Stimulated activated CD8-positive, alpha-beta memory T cell treated with anti-CD3 and anti-CD28 coated beads, Interleukin-15, amount 100 ng/mL, for 1 hour (primary cell): ENCODE data around the gene TOP1.

Experiments used
- DNase-seq: peaks from one replicate; pipeline ENCODE4 v3.0.0-alpha.2; 2020; ENCODE audit warnings: low read depth

Gene TOP1

DNA sequence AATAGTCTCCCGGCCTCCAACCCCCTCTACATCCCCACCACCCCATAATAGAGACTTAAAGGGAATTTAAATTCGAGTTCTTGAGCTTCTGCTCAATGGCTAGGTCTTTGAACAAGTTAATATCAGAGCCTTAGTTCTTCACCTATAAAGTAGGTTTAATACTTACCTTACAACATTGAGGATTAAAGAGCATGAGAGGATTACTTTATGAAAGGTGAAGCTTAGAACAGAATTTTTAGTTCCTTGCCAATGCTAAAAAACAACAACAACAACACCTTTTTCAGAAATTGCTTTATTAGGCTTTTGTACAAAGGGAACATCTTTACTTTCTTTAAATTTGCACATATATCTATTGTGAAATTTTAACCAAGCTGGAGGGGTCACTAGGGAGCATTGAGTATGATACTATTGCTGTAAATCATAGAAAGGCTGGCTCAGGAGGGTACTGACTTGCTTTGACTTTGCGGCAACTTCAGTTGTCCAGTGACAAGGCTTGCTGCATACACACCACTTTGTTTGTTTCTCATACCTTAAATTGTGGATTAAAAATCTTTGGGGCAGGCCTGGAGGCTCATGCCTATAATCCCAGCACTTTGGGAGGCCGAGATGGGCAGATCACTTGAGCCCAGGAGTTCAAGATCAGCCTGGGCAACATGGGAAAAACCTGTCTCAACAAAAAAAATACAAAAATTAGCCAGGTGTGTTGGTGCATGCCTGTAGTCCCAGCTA, 9.7 kb downstream of the TOP1 start:
- no peak for DNase-seq

DNA sequence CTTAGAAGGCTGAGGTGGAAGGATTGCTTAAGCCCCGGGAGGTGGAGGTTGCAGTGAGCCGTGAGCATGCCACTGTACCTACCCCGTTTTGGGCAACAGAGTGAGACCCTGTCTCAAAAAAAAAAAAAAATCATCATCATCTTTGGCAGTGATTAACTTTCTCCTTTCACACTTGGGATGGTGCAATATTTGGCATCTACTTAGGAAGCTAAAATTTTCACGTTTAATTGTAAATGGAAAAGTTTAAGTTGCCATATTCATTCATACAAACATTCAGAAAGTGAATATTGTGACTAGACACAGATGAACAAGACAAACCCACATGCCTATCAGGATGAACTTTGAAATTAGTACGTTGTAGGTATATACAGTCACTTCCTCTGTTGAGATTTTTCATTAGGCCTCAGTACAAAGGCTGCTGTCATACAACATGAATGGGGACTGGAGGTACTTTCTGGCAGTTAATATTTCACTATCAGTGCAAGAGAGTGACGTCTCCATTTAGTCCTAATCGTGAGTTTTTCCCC, 10.3 kb downstream of the TOP1 start:
- no peak for DNase-seq

DNA sequence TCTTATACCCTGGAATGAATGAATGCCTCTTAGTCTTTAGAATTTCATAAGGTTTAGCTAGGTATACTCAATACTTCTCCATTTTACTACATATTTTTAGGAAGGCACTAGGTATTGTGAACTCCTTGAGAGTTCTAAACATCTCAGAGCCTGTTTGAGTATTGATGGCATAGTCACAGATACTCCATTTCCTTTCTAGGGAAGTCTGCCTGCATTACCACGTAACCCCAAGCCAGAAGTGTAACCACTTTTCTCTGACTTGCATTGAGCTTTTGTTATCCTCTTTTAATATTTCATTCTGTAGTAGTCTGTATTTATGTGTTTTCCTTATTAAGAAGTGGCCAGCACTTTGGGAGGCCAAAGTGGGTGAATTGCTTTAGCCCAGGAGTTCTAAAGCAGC, 12.2 kb downstream of the TOP1 start:
- DNase-seq: no peak

DNA sequence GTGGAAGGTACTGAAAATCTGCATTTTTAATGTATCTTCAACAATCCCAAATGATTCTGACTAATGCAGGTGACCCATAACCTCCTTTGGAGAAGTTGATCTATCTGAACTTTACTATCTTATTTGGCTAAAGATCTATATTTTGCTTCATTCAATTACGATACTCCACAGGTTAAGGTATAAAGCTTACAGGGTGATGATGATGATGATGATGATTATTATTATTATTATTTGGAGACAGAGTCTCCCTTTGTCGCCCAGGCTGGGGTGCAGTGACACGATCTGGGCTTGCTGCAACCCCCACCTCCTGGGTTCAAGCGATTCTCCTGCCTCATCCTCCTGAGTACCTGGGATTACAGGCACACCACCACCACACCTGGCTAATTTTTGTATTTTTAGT, 13.1 kb downstream of the TOP1 start:
- DNase-seq: no peak

DNA sequence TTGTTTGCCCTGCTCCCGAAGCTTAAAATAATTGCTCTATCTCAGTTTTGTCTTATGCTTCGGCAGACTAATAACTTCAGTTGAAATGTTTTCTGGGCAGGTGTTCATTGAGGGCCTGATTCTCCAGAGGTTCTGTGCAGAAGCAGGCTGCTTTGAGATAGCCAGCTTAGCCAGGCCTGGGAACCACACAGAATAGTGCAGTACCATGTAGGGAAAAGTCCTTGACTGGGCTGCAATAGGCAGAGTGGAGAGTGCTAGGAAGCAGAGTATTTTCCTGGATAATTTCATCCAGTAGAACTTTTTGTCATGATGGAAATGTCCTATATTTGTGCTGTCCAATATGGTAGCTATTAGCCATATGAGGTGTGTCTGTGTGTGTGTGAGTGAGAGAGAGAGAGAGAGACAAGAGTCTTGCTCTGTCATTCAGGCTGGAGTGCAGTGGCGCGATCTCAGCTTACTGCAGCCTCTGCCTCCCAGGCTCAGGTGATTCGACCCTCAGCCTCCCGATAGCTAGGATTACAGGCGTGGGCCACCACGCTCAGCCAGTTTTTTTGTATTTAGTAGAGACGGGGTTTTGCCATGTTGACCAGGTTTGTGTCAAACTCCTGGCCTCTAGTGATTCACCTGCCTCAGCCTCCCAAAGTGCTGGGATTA, 15.9 kb downstream of the TOP1 start:
- DNase-seq: no peak

DNA sequence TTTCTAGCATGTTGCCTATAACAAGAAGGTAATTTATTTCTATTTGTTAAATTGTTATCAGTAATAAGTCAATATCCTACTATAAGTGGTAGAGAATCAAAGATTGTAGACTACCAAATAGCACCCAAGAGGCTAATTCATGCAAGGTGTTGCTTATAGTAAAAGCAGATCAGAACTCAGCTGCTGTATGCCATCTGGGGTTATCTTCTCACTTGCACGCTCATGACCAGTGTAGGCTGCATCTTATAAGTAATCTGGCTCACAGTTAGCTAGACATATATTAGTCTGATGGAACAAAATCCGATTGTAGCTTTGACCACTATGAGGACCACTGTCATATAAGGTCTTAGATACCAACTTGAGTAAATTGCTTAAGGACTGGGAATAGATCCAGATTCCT, 17.0 kb downstream of the TOP1 start:
- no peak for DNase-seq

DNA sequence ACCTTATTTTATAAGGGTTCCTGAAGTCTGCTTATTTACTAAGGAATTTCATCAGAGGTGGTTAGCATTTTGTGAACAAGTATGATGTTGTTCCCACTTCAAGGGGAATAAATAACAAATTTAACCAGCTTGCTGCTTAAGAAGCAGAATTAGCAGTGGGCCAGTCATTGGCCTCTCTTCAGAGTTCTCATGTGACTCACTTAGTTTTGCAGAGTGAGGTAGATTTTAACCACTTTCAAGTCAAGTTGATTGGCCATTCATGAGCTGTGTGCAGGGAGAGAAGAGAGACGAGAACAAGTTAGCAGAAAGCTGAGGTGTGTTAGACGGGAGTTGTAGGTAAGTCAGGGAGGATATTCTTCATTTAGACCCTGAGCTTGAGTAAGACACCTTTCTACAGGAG, 18.1 kb downstream of the TOP1 start:
- DNase-seq: no peak

DNA sequence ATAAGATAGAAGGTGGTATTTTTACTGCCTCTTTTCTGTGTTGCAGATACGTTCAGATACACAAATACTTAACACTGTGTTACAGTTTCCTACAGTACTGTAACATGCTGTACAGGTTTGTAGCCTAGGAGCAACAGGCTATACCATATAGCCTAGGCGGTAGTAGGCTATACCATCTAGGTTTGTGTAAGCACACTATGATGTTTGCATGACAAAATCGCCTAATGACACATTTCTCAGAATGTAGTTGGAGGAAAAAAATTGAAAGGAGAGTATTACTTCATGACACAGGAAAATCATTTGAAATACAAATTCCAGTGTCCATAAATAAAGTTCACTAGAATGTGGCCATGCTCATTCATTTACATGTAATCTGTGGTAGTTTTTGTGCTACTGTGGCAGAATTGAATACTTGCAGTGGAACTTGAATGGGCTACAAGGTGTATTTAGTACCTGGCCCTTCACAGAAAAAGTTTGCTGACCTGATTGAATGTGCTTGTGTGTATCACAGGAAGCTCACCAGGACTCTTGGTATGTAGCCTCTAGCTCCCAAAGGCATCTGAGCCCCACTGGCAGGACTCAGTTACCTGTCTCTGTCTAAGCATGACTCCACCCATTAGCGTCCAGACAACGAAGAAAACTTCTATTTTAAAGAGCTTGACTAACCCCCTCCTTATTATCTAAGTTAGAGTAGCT, 18.8 kb downstream of the TOP1 start:
- DNase-seq: no peak

DNA sequence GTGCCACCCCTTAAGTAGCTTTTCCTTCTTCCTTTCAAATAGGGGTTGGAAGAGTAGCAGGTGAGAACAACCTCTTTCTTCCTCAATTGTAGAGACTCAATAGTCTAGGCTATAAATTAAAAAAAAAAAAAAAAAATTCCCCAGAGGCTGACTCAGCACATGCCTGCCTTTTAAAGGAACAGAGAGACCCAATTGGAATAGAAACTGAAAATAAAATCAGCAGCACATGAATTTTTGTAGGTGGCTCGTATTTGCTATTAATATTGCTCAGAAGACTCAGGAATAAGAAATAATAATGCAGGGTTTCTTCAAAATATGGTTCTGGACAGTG, 19.3 kb downstream of the TOP1 start:
- no peak for DNase-seq

DNA sequence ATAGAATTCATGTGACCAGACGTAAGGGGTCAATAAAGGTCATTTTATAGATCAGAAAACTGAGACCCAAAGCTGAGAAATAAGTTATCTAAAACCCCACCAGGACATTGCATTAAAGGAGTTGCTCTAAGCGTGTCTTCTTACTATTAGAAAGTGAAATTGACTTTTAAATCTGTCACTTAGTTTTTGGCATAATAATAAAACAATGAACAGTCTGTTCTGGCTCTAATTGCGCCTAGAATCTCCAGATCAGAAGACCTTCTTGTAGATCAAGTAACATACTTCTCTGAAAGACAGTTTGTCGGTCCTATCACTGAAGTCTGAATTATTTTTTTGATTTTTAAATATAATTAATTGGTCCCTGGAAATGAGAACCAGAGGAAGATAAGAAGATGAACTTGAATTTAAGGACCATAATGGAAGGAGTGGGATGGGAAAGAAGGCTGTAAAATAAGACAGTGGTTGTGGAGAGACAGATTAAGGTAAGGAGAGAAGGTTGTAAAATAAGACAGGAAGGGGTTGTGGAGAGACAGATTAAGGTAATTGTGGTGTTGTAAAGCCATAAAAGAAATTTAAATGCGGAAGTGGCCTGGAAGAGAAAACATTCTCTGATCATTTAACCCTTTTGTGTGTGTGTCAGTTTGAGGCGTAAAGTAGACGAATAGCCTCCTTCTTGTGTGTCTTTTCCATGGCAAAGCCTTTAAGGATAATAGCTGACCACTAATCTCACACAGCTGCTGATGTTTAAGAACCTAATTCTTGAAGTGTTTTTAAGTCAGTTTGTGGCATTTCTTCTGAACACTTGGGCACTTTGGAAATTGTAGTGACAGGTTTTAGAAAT, 20.1 kb downstream of the TOP1 start:
- no peak for DNase-seq

DNA sequence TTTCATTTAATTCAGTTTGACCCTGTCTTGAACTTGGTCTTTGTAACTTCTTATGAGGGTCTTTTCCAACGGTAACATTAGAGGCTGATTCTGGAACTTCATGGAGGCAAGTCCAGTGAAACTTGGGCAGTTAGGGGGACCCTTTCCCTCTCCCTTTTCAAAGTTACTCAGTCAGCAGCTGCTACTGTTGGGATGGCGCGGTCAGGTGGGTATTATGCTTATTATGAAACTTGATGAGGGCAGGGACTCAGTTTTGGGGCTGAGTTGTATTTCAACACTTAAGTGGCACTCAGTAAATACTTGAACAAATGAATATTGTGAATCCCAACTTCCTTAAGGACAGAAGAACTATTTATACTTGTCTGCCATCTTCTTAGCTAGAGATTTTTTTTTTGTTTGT, 20.8 kb downstream of the TOP1 start:
- no peak for DNase-seq

DNA sequence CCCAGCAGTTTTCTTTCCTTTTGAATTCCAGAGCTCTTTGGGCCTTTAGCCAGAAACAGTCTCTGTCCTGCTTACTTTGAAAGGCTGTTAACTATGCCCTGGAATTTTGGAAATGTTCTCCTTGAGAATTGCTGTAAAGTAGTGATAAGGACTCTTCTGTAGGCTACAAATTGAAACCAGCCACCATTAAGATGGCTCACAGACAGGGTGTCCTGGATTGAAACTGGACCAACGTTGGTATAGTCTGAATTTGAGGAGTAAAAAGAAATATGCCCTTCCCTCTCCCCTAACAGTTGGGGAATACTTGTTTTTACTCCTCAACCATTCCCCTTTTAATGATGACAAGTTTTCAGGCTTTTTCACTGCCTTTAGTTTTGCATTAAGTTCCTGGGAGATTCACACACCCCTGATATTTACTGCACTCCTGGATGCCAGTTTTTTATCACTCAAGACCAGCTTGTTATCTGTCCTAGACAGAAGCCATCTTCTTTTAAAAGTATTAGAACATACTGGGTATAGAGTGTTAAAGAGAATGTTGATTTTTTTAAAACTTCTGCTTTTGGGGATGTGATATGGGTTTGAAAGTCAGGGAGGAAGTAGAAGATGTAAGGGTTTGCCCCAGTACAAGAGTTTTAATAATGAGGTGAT, 21.9 kb downstream of the TOP1 start:
- DNase-seq: no peak

DNA sequence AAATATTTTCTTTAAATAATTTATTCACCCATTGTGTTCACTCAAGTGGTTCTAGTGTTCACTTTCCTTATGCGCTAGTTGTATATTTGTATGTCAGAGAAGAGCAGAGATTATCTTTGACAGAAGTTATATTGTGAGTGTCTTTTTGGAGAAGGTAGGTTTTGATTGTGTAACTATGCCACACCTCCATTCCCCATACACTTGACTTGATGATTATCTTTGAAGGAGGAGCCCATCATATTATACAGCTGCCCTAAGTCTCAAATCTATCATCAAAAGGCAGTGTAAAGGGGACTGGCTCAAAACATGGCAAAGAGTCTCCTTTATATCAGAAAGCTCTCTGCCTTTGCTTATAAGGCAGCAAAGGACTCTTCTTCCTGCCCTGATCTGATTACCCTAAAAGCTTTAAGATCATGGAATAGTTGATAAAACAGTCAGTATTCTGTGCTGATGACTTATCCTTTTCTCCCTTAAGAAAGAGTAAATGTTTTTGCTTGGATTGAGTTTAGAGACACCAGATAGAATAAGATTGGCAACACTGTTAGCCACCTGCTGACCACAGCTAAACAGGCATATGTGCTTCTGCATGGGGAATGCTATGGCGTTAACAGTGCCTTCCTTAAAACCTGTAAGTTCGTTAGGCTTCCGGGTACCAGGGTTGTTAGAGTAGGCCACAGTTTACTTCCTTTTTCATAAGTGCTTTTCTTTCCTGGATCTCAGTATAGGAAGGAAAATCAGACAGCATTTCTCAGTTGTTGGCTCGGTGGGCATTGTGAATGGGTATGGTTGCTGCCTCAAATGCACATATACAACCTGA, 22.6 kb downstream of the TOP1 start:
- DNase-seq: no peak

DNA sequence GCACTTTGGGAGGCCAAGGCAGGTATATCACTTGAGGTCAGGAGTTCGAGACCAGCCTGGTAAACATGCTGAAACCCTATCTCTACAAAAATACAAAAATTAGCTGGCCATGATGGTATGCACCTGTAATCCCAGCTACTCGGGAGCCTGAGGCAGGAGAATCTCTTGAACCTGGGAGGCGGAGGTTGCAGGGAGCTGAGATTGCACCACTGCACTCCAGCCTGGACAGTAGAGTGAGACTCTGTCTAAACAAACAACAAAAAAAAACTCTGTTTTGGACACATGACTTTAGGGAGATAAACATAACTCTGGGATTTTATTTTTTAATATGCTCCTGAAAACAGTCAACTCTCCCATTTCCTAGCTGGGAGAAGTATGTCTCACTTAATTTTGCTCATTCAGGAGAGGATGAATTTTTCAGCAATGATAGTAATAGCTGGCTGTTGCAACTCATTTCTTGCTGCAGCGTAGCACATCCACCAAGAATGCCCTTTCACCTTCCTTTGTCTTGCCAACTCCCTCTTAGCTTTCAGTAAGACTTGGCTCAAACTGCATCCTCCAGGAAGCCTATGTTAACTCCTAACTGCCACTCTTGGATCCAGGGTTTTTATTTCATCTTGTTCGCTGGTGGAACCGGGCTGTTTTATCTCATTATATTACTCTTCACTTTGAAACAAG, 24.3 kb downstream of the TOP1 start:
- DNase-seq: no peak

DNA sequence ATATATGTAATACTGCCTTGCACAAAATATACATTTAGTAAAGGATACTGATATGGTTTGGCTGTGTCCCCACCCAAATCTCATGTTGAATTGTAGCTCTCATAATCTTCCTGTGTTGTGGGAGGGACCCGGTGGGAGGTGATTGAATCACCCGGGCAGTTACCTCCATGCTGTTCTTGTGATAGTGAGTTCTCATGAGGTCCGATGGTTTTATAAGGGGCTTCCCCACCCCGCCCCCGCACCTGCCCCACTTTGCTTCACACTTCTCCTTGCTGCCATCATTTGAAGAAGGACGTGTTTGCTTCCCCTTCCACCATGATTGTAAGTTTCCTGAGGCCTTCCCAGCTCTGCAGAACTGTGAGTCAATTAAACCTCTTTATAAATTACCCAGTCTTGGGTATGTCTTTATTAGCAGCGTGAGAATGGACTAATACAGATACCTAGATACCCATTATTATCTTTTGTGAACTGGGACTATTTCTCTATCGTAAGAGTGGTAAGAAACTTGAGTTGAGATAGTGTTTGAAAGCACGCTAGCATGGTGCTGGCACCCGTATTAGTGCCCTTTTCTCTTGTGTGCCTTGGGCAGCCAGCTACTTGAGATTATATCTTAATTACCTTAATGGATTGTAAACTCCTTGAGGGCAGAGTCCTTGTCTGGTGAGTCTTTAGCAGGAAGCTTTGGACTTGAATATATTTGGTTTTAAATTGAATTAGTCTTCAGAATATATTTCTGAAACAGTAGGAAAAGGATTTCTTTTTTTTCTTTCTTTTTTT, 25.6 kb downstream of the TOP1 start:
- DNase-seq: no peak

DNA sequence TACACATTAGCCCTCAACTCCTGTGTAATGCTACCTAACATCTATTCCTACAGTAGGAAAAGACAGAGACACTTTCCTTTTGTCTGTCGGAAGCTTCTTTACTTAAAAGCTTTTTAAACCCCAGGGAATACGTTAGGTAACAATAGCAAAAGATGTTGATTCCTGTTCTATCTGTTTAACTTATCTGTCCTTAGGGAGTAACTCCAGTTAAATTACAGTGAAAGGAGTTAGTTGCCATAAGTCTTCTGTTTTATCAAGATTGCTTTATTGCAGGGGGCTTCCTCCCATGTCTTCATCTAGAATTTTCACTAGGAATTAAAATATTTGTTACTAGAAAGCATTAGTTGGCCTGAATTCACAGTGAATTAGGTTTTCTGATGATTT, 26.2 kb downstream of the TOP1 start:
- DNase-seq: no peak

DNA sequence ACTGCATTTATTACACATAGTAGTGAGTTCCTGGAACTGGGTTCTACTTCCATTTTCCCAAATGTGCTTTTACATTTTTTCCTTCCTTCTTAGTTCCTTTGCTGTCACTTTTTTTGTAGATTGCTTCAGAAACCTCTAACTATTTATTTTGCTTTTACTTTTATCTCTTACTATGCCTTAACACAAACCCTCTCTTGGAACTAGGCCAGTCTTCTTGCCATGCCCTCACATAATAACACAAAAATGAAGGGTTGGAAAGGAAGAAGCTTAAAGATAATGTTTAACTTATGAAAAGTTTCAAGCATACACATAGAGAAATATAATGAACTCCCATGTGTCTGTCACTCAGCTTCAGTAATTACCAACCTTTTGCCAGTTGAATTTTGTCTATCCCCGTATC, 27.1 kb downstream of the TOP1 start:
- no peak for DNase-seq

DNA sequence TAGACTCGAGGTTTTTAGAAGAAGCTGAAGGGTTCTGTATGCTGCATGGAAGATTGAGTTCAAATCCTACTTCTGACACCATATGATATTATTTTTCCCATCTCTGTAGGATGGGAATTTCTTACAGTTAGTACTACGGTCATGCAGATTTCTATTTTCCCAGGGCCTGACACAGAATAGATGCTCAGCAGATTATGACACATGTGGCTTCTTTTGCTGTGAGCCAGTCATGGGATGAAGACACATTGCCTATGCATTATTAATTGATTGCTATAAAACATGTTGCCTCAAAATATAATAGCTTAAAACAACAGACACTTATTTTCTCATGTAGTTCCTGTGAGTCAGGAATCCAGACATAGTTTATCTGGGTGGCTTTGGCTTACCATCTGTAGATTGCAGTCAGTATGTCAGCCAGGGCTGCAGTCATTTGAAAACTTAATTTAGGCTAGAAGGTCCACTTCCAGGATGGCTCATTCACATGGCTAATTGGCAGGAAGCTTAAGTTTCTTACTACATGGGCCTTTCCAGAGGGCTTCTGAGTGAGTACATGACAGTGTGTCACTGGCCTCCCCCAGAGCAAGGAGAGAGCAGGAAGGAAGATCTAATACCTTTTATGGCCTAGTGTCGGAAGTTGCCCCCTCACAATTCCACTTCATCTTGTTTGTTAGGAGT, 29.5 kb downstream of the TOP1 start:
- DNase-seq: no peak
